ENCODE data around the gene ZNF555.

Gene ZNF555

GRCh38 chr19:2820112-2820702 is 21.1 kb upstream of the ZNF555 start:
- in situ Hi-C loops (cut with HindIII; ENCODE audit: low pct_unique_long_range_greater_than_20kb, low sequenced_read_pairs): no loop called here
- DNase-seq (ENCODE audit: low read depth in 1 of 2, low spot score in 1 of 2): no peak
- TF ChIP-seq JUND (IDR thresholded peaks at IDR 0.05; ENCODE audit: low read depth): no peak

- no peak for DNase-seq (ENCODE audit: low read depth in 1 of 2, low spot score in 1 of 2)
- no peak for TF ChIP-seq JUND (IDR thresholded peaks at IDR 0.05; ENCODE audit: low read depth)
- in situ Hi-C loops (cut with HindIII; ENCODE audit: low pct_unique_long_range_greater_than_20kb, low sequenced_read_pairs): no loop called here
These were observed 18.4 kb upstream of the ZNF555 start for GRCh38 chr19:2822846-2823245.

GRCh38 chr19:2823646-2824045 is 17.6 kb upstream of the ZNF555 start:
- DNase-seq (ENCODE audit: low read depth in 1 of 2, low spot score in 1 of 2): no peak
- in situ Hi-C loops (cut with HindIII; ENCODE audit: low pct_unique_long_range_greater_than_20kb, low sequenced_read_pairs): no loop called here
- TF ChIP-seq JUND (IDR thresholded peaks at IDR 0.05; ENCODE audit: low read depth): no peak

GRCh38 chr19:2824129-2824528 is 17.1 kb upstream of the ZNF555 start:
- no peak for TF ChIP-seq JUND (IDR thresholded peaks at IDR 0.05; ENCODE audit: low read depth)
- in situ Hi-C loops (cut with HindIII; ENCODE audit: low pct_unique_long_range_greater_than_20kb, low sequenced_read_pairs): no loop called here
- DNase-seq (ENCODE audit: low read depth in 1 of 2, low spot score in 1 of 2): no peak

- TF ChIP-seq JUND (IDR thresholded peaks at IDR 0.05; ENCODE audit: low read depth): no peak
- in situ Hi-C loops (cut with HindIII; ENCODE audit: low pct_unique_long_range_greater_than_20kb, low sequenced_read_pairs): no loop called here
- no peak for DNase-seq (ENCODE audit: low read depth in 1 of 2, low spot score in 1 of 2)
These were observed 14.3 kb upstream of the ZNF555 start for GRCh38 chr19:2827022-2827421.

- in situ Hi-C loops (cut with HindIII; ENCODE audit: low pct_unique_long_range_greater_than_20kb, low sequenced_read_pairs): no loop called here
- no peak for TF ChIP-seq JUND (IDR thresholded peaks at IDR 0.05; ENCODE audit: low read depth)
- DNase-seq (ENCODE audit: low read depth in 1 of 2, low spot score in 1 of 2): no peak
These were observed 13.3 kb upstream of the ZNF555 start for GRCh38 chr19:2827840-2828489.

- in situ Hi-C loops (cut with HindIII; ENCODE audit: low pct_unique_long_range_greater_than_20kb, low sequenced_read_pairs): no loop called here
- no peak for TF ChIP-seq JUND (IDR thresholded peaks at IDR 0.05; ENCODE audit: low read depth)
- DNase-seq (ENCODE audit: low read depth in 1 of 2, low spot score in 1 of 2): no peak
These were observed 6.9 kb upstream of the ZNF555 start for GRCh38 chr19:2834294-2834871.

GRCh38 chr19:2837430-2837829 is 3.8 kb upstream of the ZNF555 start:
- TF ChIP-seq JUND (IDR thresholded peaks at IDR 0.05; ENCODE audit: low read depth): no peak
- no peak for DNase-seq (ENCODE audit: low read depth in 1 of 2, low spot score in 1 of 2)
- in situ Hi-C loops (cut with HindIII; ENCODE audit: low pct_unique_long_range_greater_than_20kb, low sequenced_read_pairs): no loop called here

GRCh38 chr19:2841855-2842574 is 740 bp downstream of the ZNF555 start:
- DNase-seq (ENCODE audit: low read depth in 1 of 2, low spot score in 1 of 2): no peak
- in situ Hi-C loops (cut with HindIII; ENCODE audit: low pct_unique_long_range_greater_than_20kb, low sequenced_read_pairs): no loop called here
- no peak for TF ChIP-seq JUND (IDR thresholded peaks at IDR 0.05; ENCODE audit: low read depth)

- TF ChIP-seq JUND (IDR thresholded peaks at IDR 0.05; ENCODE audit: low read depth): no peak
- in situ Hi-C loops (cut with HindIII; ENCODE audit: low pct_unique_long_range_greater_than_20kb, low sequenced_read_pairs): no loop called here
- DNase-seq (ENCODE audit: low read depth in 1 of 2, low spot score in 1 of 2): no peak
These were observed 3.8 kb downstream of the ZNF555 start for GRCh38 chr19:2845107-2845506.

- no peak for DNase-seq (ENCODE audit: low read depth in 1 of 2, low spot score in 1 of 2)
- no peak for TF ChIP-seq JUND (IDR thresholded peaks at IDR 0.05; ENCODE audit: low read depth)
- in situ Hi-C loops (cut with HindIII; ENCODE audit: low pct_unique_long_range_greater_than_20kb, low sequenced_read_pairs): no loop called here
These were observed 5.1 kb downstream of the ZNF555 start for GRCh38 chr19:2846180-2846894.

GRCh38 chr19:2847507-2847906 is 6.2 kb downstream of the ZNF555 start:
- no peak for DNase-seq (ENCODE audit: low read depth in 1 of 2, low spot score in 1 of 2)
- no peak for TF ChIP-seq JUND (IDR thresholded peaks at IDR 0.05; ENCODE audit: low read depth)
- in situ Hi-C loops (cut with HindIII; ENCODE audit: low pct_unique_long_range_greater_than_20kb, low sequenced_read_pairs): no loop called here
